ENCODE data around the gene ARHGAP15.
A peak's percentile ranks its signal among the peaks of the same experiment; 100 is the strongest.

The ARHGAP15 gene

DNA sequence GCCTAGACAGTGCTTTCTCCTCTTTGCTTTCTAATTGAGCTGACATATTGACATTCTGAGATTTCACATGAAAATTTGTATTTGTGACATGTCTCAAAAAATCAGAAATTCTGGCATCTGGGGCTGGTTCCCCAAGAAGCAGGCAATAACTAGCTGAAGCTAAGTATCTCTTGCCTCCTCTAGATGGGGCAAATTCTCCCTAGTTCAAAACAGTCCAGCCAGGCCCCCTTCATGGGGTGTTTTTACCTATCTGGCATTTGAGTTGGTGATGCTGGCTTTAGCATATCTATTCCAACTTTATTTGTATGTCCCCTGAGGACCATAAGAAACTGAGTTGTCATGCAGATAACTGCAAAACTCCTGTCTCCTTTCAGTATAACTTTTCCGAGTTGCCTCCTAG, 39.9 kb downstream of the ARHGAP15 start:
- DNase-seq (ENCODE audit: low spot score), result no peak

DNA sequence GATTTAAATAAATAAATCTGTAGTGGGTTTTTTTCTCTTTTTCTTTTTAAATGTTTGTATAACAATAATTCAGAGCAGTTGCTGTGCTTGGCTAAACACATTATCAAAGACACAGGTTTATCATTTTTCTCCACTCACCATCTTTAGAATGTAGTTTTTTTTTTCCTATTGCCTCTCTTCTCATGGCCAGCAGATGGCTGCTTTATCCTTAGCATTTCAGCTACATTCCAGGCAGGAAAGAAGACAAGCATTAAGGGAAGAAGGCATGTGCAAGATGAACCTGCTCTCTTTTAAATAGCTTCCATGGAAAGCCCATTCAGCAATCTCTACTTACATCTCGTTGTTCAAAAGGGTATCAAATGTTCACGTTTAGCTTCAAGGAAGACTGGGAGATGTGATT, 42.6 kb downstream of the ARHGAP15 start:
- peak; percentile 12 for DNase-seq (ENCODE audit: low spot score)

GRCh38 chr2:143175438-143175837, 46.2 kb downstream of the ARHGAP15 start:
- DNase-seq (ENCODE audit: low spot score), result no peak

DNA sequence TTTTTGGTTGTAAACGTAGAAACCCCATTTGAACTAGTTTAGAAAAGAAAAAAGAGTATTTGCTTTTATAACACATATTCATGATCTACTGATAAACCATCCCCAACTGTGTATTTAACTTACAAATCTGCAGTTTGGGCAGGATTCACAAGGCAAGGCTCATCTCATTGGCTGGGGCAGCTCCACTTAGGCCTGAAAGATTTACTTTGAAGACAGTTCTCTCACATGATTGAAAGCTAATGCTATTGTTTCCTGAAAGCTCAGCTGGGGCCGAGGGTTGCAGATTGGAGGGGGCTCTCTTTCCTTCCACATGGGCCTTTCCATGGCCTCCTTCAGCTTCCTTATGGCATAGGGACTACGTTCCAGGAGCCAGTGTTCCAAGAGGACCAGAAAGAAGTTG, 47.4 kb downstream of the ARHGAP15 start:
- DNase-seq (ENCODE audit: low spot score), result no peak

DNA sequence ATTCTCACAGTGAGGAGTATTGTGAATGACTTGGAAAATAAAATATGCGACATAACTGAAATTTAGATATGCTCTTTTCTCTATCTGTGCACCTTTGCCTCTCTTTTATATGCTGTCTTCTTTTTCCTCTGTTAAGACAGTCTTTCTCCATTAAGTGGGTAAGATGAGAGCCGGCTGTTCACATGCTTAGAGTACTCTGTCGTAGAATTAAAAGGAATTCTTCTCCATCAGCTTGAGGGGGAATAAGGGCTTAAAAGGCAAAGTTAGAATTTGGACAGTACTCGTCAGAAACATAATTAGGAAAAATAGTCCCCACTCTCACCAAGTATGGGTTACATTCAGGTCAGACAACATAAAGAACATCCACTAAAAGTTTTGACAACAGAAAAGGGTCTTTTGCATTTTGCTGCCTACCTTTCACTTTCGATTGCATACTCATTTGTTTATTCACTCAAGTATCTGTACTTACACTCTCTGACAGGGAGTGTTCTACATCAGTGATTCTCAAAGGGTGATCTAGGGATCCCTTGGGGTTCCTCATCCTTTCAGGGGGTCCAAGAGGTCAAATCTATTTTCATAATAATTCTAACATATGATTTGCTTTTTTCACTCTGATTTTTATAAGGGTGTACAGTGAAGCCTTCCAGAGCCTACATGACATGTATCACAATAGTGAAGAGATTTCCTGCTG, 48.0 kb downstream of the ARHGAP15 start:
- DNase-seq (ENCODE audit: low spot score), result no peak

DNA sequence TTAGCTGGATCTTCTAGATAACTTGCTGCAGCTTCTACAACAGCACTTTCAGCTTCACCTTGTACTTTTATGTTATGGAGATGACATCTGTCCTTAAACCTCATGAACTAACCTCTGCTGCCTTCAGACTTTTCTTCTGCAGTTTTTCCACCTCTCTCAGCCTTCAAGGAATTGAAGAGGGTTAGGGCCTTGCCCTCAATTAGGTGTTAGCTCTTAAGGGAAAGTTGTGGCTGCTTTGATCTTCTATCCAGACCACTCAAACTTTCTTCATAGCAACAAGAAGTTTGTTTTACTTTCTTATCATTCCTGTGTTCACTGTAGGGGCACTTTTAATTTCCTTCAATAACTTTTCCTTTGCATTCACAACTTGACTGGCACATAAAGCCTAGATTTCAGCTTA, 52.3 kb downstream of the ARHGAP15 start:
- DNase-seq (ENCODE audit: low spot score), result no peak

- no peak for DNase-seq (ENCODE audit: low spot score)
Measured at GRCh38 chr2:143182649-143183048, 53.4 kb downstream of the ARHGAP15 start.

DNA sequence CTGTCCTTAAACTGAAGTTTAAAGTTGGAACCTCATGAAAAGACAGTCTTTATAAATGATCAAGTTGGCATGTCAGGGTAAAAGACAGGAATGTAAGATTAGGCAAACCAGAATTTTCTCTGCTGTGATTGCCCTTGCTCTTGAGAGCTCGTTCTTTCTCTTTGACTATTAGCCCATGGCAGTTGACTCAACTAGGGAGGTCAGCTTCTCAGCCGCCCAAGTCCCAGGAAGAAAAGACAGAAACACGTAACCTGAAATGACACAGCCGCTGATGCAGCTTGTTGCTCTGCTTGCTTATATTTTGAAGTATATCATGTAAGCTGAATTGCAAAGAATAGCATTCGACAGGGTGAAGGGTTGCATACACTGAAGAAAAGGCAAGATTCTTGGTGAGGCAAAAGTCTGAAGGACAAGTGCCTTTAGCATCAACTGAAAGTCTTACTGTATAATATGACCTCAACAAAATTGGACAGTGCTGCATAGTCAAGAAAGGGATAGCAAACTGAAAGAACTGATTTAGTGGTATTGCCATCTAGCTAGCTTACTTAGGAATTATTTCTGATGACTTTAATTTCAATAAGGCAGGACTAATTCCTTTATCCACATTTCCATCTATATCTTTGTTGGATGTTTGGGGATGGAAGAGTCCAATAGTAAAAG, 54.7 kb downstream of the ARHGAP15 start:
- DNase-seq (ENCODE audit: low spot score), result no peak

- no peak for DNase-seq (ENCODE audit: low spot score)
Measured at GRCh38 chr2:143186876-143187275, 57.7 kb downstream of the ARHGAP15 start.

DNA sequence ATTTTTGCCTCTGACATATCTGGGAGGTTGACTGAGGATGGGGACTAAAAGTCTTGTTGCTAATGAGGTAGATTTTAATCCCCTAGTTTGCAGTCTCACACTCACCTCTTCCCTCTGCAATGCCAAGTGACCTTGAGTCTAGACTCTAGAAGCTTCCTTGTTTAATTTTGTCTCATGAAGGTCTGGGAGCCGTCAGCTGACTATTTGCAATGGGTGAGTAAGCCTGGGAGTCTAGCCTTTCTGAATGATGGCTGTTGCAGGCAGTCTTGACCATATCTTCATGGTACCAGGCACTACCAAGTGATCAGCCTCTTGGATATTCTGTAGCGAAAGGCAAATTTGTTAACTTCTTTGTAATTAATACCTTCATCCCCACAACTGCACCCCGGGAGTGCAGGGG, 61.2 kb downstream of the ARHGAP15 start:
- no peak for DNase-seq (ENCODE audit: low spot score)

DNA sequence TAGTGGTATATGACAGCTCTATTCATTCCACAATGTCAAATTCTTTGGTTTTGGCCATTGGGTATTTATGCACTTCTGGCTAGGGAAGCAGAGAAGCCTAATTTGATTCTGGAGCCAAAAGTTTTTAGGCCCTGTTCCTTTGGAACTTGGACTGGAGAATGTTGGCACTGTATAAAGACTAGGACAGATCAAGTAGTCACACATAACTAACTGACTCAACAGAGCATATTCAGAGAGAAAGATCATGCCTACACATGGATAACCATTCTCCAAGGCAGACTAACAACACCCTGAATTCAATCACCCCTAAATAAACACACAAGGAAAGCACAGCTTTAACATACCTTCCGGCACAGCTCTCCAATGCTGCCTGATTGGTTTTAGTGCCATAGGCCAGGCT, 62.9 kb downstream of the ARHGAP15 start:
- DNase-seq (ENCODE audit: low spot score), result no peak

DNA sequence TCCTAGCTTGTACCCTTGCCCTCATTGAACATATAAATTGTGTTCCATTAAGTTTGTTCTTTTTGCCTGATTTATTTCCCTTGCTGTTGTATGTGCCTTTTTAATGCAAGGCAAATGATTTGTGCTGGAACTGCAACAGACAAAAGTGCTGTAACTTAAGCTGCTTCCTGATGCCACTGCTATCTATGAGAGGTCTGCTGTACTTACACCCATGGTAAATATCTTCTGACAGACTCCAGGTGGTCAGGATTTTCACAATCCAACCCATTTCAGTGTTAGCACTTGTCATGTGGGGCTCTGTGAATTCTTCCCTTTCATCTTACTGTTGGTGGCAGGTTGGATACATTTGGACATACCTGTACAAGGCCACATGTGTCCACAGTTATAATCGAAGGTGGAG, 63.5 kb downstream of the ARHGAP15 start:
- no peak for DNase-seq (ENCODE audit: low spot score)

GRCh38 chr2:143193121-143193520, 63.9 kb downstream of the ARHGAP15 start:
- DNase-seq (ENCODE audit: low spot score), result no peak

- no peak for DNase-seq (ENCODE audit: low spot score)
Measured at GRCh38 chr2:143195511-143195910, 66.3 kb downstream of the ARHGAP15 start.

DNA sequence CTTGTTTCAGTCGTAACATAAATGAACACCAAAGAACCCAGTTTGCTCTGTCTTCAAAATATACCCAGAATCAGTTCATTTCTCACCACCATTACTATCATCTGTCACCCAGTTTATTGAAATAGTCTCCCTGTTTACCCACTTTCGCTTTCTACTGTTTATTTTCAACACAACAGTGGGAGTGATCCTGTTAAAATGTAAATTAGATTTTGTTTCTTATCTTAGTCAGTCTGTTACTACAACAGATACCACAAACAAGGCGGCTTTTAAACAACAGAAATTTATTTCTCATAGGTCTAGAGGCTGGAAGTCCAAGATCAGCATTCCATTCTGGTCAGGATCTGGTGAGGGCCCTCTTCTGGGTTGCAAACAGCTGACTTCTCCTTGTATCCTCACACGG, 74.8 kb downstream of the ARHGAP15 start:
- DNase-seq (ENCODE audit: low spot score), result no peak

- peak; percentile 4 for DNase-seq (ENCODE audit: low spot score)
Measured at GRCh38 chr2:143205106-143205764, 76.0 kb downstream of the ARHGAP15 start.

GRCh38 chr2:143209570-143210445, 80.6 kb downstream of the ARHGAP15 start:
- DNase-seq (ENCODE audit: low spot score), result no peak

- DNase-seq (ENCODE audit: low spot score), result no peak
Measured at GRCh38 chr2:143210446-143210819, 81.2 kb downstream of the ARHGAP15 start.

DNA sequence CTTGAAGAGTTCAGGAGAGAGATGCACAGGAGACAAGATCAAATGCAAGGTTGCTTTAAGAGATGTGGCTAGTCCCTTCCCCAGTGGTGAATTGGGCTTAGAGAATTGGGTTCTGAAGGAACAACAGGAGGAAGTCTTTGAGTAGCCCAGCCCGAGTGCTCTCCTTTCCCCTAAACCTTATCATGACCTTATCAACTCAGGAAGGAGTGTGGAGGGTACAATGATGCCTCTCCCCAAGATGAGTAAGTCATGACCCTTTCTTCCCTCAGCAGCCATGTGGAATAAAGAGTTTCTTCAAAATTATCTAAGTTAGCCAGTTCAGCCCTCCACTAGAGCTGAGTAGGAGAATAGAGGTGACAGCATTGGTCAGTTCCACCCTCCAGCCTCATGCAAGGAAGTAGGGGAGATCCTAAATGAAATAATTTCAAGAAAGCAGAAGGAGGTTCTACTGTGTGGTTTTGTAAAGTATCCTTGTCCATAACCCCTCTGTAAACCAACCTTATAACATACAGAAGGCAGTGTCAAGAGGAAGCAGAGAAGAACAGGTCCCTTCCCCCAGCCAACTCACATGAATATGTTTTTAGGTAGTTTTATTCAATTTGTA, 88.4 kb downstream of the ARHGAP15 start:
- DNase-seq (ENCODE audit: low spot score), result no peak

- DNase-seq (ENCODE audit: low spot score), result no peak
Measured at GRCh38 chr2:143218621-143219020, 89.4 kb downstream of the ARHGAP15 start.

DNA sequence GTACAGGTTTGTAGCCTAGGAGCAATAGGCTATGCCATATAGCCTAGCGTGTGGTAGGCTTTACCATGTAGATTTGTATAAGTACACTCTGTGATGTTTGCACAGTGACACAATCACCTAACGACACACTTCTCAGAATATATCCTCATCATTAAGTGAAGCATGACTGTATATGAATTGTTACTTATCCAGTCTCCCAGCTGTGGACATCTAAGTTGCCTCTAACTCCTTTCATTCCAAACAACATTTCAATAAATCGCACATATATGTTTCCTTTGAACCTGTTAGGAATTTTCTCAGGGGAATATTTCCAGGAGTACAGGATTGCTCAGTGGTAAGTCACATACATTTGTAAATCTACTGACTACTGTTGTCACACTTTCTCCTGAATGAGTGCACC, 90.0 kb downstream of the ARHGAP15 start:
- no peak for DNase-seq (ENCODE audit: low spot score)

- no peak for DNase-seq (ENCODE audit: low spot score)
Measured at GRCh38 chr2:143223556-143223955, 94.3 kb downstream of the ARHGAP15 start.
